ENCODE results near the gene PHETA2.
"Not testable (repeated sequence)": the region's sequence is repeated elsewhere in the genome, so short reads cannot be mapped to it uniquely, and the experiment has no call there.

PHETA2 gene

GRCh38 chr22:42069801-42070516, 4.1 kb upstream of the PHETA2 start:
- in situ Hi-C loops (cut with MboI; ENCODE audit: low sequenced_read_pairs), result no loop called here

- in situ Hi-C loops (cut with MboI; ENCODE audit: low sequenced_read_pairs), result no loop called here
These were observed 3.3 kb upstream of the PHETA2 start, which contains the start of gene NAGA for GRCh38 chr22:42070517-42071422. Gene NAGA (minus strand): TSS chr22:42070812. CDS start chr22:42070297, 515 bp downstream.

GRCh38 chr22:42071508-42071907, 2.5 kb upstream of the PHETA2 start:
- in situ Hi-C loops (cut with MboI; ENCODE audit: low sequenced_read_pairs), result not testable (repeated sequence)

GRCh38 chr22:42072606-42073330, 1.3 kb upstream of the PHETA2 start:
- in situ Hi-C loops (cut with MboI; ENCODE audit: low sequenced_read_pairs), result no loop called here

GRCh38 chr22:42073621-42074041, 417 bp upstream of the PHETA2 start:
- in situ Hi-C loops (cut with MboI; ENCODE audit: low sequenced_read_pairs), result no loop called here

GRCh38 chr22:42074846-42075676, 1.0 kb downstream of the PHETA2 start:
- in situ Hi-C loops (cut with MboI; ENCODE audit: low sequenced_read_pairs), result no loop called here

GRCh38 chr22:42076764-42077485, 2.9 kb downstream of the PHETA2 start:
- in situ Hi-C loops (cut with MboI; ENCODE audit: low sequenced_read_pairs), result no loop called here

GRCh38 chr22:42077486-42078125, 3.6 kb downstream of the PHETA2 start:
- in situ Hi-C loops (cut with MboI; ENCODE audit: low sequenced_read_pairs), result no loop called here

GRCh38 chr22:42078469-42079318, 4.6 kb downstream of the PHETA2 start:
- in situ Hi-C loops (cut with MboI; ENCODE audit: low sequenced_read_pairs), result no loop called here

- in situ Hi-C loops (cut with MboI; ENCODE audit: low sequenced_read_pairs), result no loop called here
These were observed 5.5 kb downstream of the PHETA2 start, which contains the start of gene SMDT1 for GRCh38 chr22:42079319-42080251. Gene SMDT1 (plus strand): TSS chr22:42079700. CDS start chr22:42079769, 69 bp downstream.

- in situ Hi-C loops (cut with MboI; ENCODE audit: low sequenced_read_pairs), result no loop called here
These were observed 6.2 kb downstream of the PHETA2 start for GRCh38 chr22:42080287-42080686.

- in situ Hi-C loops (cut with MboI; ENCODE audit: low sequenced_read_pairs), result no loop called here
These were observed 9.1 kb downstream of the PHETA2 start for GRCh38 chr22:42083119-42083518.

- in situ Hi-C loops (cut with MboI; ENCODE audit: low sequenced_read_pairs), result no loop called here
These were observed 10.8 kb downstream of the PHETA2 start for GRCh38 chr22:42084874-42085273.

- in situ Hi-C loops (cut with MboI; ENCODE audit: low sequenced_read_pairs), result no loop called here
These were observed 12.0 kb downstream of the PHETA2 start for GRCh38 chr22:42086051-42086450.

- in situ Hi-C loops (cut with MboI; ENCODE audit: low sequenced_read_pairs), result no loop called here
These were observed 16.8 kb downstream of the PHETA2 start, which contains the start of gene NDUFA6 for GRCh38 chr22:42090596-42091454. Gene NDUFA6 (minus strand): TSS chr22:42090772. CDS start chr22:42090744, 28 bp downstream.

- in situ Hi-C loops (cut with MboI; ENCODE audit: low sequenced_read_pairs), result no loop called here
These were observed 17.4 kb downstream of the PHETA2 start for GRCh38 chr22:42091455-42091782.

Data from HL-60/S4 (cell line).